HG02571 (cell line): Measurements from ENCODE around the gene PLA2G15.
"Not testable (repeated sequence)": the region's sequence is repeated elsewhere in the genome, so short reads cannot be mapped to it uniquely, and the experiment has no call there.

Experiments used
- ATAC-seq: cut with Tn5 transposase; IDR thresholded peaks from one replicate; pipeline ENCODE4 v1.9.1; 2021; ENCODE audit warnings: mild to moderate bottlenecking, moderate library complexity; ENCODE audit not compliant: unreplicated experiment

The PLA2G15 gene

DNA sequence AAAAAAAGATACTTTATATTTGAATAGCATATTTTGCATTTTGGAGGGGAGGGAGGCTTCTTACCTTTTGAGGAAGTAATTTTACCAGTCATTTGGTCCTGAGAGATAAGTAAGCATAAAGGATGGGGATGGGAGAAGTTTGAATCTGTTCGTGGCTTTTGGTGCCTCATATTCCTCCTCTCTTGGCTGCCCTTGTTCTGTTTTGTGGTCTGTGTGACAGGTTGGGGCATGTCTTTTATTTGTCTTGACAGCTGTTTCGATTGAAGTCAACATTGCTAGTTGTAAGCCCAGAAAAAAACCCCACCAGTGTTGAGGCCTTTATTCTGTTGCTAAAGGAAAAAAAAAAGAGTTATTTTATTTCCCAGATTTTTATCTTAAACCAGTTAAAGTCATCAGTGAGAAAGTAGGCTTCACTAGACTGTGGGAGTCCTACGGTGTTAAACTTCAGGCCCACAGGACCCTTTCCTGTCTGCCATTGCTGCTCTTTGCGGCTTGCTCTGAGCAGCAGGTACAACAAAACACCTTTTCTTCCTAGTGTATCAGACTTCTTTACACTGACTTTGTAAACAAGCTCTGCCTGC lies 30.5 kb downstream of the PLA2G15 start:
- peak; percentile 55 for ATAC-seq

DNA sequence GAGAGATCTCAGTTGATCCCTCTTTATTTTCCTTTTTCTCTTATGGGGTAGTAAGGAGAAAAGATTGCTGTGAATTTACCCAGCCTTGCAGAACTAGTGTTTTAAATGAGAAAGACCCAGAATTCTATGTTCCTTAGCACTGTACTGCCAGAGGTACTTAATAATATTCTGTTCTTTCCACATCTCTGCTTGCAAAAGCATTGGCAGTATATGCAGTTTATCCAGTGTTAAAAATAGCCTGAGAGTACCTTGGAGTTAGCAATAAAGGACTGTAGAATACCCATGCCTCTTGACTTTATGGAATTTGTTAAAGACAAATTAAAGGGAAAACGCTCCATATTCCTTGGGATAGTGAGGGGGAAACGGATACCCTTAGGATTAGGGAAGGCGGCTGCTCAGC lies 31.1 kb downstream of the PLA2G15 start:
- ATAC-seq = no peak

DNA sequence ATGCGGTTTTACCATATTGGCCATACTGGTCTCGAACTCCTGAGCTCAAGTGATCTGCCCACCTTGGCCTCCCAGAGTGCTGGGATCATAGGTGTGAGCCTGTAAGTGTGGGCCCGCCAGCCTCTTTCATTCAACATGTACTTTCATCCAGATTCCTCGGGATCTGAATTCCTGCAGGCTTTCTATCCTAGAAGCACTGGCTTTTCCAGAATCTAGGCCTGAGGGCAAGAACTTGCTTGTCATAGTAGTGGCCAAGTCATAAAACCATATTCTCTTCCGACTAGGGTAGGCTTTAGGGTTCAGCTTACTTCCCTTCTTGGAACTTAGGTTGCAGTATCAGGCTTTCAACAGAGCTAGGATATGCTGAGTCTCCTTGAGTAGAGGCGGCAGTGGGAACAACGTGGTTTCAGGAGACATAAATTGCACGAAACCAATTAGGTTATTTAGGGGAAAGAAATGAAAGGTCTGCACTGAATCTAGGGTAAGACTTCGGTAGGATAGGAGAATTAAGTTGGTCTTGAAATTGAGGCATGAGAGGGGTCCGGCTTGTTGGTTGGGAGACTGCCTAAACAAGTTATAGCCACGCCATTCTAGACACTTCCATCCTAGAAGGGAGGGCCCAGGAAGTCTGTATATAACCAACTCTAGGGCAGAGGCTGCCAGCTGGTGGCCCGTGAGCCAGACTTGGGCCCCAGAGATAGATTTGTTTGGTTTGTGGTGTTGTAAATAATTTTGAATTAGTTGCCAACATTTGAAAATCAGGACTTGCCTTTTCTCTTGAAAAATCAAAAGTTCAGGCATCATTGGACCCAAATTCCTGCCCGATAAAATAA lies 34.8 kb downstream of the PLA2G15 start:
- ATAC-seq = no peak

DNA sequence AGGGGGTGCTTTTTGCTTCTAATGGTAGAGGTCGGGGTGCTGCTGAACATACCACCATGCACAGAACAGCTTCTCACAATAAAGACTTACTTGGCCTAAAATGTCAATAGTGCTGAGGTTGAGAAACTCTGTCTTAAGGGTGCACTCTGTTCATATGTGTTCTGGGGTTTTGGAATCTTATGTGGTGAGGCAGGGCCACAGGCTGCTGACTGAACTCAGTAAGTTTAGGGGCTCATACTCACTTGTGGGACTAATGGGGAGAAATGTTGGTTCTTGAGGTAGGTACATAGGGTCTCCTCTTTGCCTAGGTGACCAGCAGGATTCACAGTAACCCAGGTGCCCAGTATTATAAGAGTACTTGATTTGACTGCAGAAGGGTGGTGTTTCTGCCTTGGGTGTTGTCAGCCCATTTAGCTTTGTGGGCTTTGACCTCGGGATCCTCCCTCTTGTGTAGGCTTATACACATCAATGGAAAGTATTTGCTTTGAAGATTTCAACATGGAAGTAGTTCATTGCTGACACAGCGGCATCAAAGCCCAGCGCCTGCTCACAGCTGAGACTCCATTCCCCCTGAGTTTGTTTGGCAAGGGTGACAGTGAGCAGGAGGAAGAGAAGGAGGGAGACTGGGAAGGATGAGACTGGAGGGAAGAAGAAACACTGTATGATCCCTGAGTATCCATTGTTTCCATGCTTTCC lies 36.3 kb downstream of the PLA2G15 start:
- ATAC-seq = no peak

- no peak for ATAC-seq
Measured at GRCh38 chr16:68282064-68282452, 36.9 kb downstream of the PLA2G15 start.

DNA sequence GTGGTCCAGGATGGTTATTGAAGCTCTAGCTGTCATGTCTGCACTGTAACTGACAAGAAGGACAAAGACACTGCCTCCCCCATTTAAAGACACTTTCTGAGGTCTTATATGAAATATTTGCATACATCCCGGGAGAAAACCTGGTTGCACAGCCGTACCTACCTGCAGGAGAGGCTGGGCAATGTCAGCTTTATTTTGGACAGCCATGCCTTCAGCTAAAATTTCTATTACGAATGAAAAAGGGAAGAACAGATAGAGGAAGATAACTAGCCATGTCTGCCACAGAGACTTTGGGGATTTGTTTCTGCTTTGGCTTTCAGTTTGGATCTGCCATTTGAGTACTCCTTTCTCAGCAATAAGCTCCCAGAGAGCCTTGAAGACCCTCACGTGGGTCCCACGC lies 38.2 kb downstream of the PLA2G15 start:
- ATAC-seq = no peak

- ATAC-seq = no peak
Measured at GRCh38 chr16:68283801-68284598, 38.8 kb downstream of the PLA2G15 start.

DNA sequence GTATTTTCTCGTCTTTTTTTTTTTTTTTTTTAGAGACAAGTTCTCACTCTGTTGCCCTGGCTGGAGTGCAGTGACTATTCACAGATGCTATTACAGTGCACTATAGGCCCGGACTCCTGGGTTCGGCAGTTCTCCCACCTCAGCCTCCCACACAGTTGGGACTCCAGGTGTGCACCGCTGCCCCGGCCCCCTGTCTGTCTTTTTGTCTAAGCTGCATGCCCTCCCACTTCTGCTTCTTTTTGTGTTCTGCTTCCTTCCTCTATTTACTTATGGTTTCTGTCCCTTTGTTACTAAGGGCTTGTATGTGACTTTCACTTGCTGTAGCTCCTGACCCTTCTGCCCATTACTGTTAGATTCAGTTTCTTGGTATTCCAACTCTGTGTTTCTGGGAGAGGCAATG lies 39.7 kb downstream of the PLA2G15 start:
- peak; percentile 59 for ATAC-seq

DNA sequence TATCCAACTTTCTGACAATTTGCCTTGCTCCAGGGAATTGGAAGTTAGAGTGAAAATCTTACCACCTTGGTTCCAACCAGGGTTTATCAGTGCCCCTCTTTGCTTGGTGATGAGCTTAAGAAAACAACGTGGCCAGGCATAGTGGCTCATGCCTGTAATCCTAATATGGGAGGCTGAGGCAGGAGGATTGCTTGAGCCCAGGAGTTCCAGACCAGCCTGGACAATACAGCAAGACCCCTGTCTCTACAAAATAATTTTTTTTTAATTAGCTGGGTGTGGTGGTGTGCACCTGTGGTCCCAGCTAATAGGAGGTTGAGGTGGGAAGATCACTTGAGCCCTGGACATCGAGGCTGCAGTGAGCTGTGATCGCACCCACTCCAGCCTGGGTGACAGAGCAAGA lies 40.5 kb downstream of the PLA2G15 start:
- no peak for ATAC-seq

- no peak for ATAC-seq
Measured at GRCh38 chr16:68286153-68287074, 41.2 kb downstream of the PLA2G15 start.

- ATAC-seq = no peak
Measured at GRCh38 chr16:68287276-68288251, 42.4 kb downstream of the PLA2G15 start.

GRCh38 chr16:68288252-68288650 lies 43.1 kb downstream of the PLA2G15 start:
- no peak for ATAC-seq

GRCh38 chr16:68288796-68289195 lies 43.6 kb downstream of the PLA2G15 start:
- not testable (repeated sequence) for ATAC-seq

- ATAC-seq = no peak
Measured at GRCh38 chr16:68289202-68289601, 44.0 kb downstream of the PLA2G15 start.

DNA sequence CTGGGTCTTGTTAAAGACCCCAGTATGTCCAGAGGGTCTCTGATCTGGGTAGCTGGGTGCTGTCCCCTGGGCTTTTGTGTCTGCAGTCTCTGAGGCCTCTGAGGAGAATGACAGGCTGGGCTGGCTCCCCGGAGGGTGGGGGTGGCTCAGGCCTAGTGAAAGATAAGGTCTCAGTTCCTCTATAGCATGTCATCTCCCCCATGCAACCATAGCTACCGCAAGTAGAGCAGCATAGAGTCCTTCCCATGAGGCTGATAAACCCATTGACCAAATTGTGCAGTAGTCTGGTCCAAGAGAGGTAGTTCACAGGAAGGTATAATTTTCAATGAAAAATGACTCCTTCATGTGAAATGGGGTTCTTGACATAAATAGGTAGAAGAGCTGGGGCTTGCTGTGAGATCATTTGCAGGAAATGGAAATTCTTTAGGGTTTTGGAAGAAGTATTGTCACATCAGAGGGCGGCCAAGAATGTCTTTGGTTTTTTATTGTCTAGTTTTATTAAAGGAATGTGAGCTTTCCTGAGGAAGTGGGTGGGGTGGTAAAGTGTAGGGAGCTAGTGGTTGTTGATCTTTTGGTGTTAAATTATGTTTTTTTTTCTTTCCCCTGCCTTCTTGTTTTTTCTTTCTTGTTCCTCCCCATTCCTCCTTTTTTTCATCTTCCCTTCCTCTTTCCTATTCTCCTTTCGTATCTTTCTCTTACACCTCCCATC lies 44.6 kb downstream of the PLA2G15 start:
- ATAC-seq = peak; percentile 68

DNA sequence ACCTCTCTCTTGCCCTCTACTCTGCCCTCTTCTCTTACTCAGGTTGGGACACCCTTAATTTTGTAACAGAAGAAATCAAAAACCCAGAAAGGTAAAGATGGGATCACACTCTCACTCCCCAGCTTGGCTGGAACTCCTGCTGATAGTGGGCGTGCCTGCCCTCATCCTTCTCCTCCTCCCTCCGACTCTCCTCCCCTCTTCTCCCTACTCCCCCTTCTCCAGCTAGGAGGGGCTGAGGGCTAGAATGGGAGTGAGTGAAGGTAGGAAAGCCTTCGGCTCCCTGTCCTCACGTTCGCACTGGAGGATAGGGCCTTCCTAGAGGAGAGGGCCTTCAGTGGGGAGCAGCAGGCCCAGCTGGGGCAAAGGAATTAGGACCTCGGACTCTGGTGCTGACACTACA lies 45.3 kb downstream of the PLA2G15 start:
- no peak for ATAC-seq

DNA sequence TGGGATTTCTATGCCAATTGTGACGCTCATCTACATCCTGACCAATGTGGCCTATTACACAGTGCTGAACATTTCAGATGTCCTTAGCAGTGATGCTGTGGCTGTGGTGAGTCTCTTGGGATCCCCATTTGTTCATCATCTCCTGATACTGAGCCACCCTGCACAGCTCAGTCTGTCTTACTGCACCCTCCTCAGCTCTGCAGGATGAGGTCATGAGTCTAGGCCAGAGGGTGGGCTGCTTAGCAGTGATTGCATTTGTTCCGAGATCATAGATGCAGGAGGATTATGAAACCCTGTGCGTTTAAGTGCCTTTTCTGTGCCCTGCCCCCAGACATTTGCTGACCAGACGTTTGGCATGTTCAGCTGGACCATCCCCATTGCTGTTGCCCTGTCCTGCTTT lies 46.1 kb downstream of the PLA2G15 start:
- no peak for ATAC-seq

GRCh38 chr16:68292425-68292824 lies 47.3 kb downstream of the PLA2G15 start:
- no peak for ATAC-seq
